ENCODE measurements around the gene TTC38.
A peak's percentile ranks its signal among the peaks of the same experiment; 100 is the strongest.
"Not testable (repeated sequence)": the region's sequence is repeated elsewhere in the genome, so short reads cannot be mapped to it uniquely, and the experiment has no call there.

TTC38 gene

DNA sequence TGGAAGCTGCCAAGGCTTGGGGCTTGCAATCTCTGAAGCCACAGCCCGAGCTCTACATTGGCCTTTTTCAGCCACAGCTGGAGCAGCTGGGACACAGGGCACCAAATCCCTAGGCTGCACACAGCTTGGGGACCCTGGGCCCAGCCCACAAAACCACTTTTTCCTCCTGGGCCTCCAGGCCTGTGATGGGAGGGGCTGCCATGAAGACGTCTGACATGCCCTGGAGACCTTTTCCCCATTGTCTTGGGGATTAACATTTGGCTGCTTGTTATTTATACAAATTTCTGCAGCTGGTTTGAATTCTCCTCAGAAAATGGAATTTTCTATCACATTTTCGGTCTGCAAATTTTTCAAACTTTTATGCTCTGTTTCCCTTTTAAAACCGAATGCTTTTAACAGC is 2.2 kb upstream of the TTC38 start:
- H3K27ac ChIP-seq (ENCODE audit: low read length); H3K4me3 ChIP-seq (ENCODE audit: low read depth in 1 of 2, low read length in 2 of 2); H3K27me3 ChIP-seq (ENCODE audit: low read depth, low read length); H3K36me3 ChIP-seq (ENCODE audit: control insufficient read depth in 1 of 2, insufficient read depth in 2 of 2, low read length in 2 of 2); H3K9me3 ChIP-seq (ENCODE audit: control insufficient read depth in 1 of 2, low read length in 2 of 2): not testable (repeated sequence)
- peaks cover 3 to 24% of the 10 kb centered on the region in 2 donors for H3K4me1 ChIP-seq (ENCODE audit: control insufficient read depth in 1 of 2, insufficient read depth in 2 of 2, low read length in 2 of 2)

DNA sequence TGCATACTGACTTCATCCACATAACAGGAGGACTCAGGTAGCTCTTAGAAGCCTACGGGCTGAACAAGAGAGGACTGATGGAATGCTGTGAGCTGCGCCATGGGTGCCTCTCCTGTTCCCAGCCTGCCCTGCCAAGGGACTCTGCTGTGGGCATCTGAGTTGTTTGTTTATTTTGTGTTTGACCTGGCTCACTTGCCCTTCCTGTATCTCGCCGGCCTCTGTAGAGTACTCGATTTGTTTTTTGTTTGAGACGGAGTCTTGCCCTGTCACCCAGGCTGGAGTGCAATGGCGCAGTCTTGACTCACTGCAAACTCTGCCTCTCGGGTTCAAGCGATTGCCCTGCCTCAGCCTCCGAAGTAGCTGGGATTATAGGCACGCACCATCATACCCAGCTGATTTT is 1.8 kb downstream of the TTC38 start:
- Histone ChIP-seq H3K27me3 (ENCODE audit: low read depth, low read length) (no peaks in the 10 kb centered on the region), H3K4me3 (ENCODE audit: low read depth in 1 of 2, low read length in 2 of 2) (peak overlapping the region in 1 of 2 donors; percentile 39), H3K36me3 (ENCODE audit: control insufficient read depth in 1 of 2, insufficient read depth in 2 of 2, low read length in 2 of 2) (peaks cover 18 to 28% of the 10 kb centered on the region in 2 donors), H3K9me3 (ENCODE audit: control insufficient read depth in 1 of 2, low read length in 2 of 2) (no peaks in the 10 kb centered on the region), H3K27ac (ENCODE audit: low read length) (no peak overlapping the region), H3K4me1 (ENCODE audit: control insufficient read depth in 1 of 2, insufficient read depth in 2 of 2, low read length in 2 of 2) (peaks cover 3 to 21% of the 10 kb centered on the region in 2 donors)

DNA sequence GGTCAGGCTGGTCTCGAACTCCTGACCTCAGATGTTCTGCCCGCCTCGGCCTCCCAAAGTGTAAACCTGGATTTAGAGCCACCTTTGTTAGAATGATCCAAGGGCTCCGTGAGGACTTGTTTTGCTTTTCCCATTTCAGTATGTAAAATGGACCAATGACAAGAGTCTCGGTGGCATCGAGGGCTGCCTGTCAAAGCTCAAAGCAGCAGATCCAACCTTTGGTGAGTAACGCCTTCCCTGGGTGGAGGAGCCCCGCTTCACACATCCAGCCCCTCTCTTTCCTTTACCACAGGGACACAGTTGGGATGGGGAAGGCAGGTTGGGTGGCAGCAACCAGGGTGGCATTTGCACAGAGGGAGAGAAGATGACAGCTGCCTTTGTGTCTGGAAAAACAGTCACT is 4.4 kb downstream of the TTC38 start:
- peaks cover 32 to 49% of the 10 kb centered on the region in 2 donors for H3K36me3 ChIP-seq (ENCODE audit: control insufficient read depth in 1 of 2, insufficient read depth in 2 of 2, low read length in 2 of 2)
- H3K4me1 ChIP-seq (ENCODE audit: control insufficient read depth in 1 of 2, insufficient read depth in 2 of 2, low read length in 2 of 2) = peaks cover 3 to 18% of the 10 kb centered on the region in 2 donors
- no peaks in the 10 kb centered on the region for H3K27me3 ChIP-seq (ENCODE audit: low read depth, low read length)
- no peak overlapping the region for H3K27ac ChIP-seq (ENCODE audit: low read length)
- H3K4me3 ChIP-seq (ENCODE audit: low read depth in 1 of 2, low read length in 2 of 2) = no peak overlapping the region
- no peaks in the 10 kb centered on the region for H3K9me3 ChIP-seq (ENCODE audit: control insufficient read depth in 1 of 2, low read length in 2 of 2)

DNA sequence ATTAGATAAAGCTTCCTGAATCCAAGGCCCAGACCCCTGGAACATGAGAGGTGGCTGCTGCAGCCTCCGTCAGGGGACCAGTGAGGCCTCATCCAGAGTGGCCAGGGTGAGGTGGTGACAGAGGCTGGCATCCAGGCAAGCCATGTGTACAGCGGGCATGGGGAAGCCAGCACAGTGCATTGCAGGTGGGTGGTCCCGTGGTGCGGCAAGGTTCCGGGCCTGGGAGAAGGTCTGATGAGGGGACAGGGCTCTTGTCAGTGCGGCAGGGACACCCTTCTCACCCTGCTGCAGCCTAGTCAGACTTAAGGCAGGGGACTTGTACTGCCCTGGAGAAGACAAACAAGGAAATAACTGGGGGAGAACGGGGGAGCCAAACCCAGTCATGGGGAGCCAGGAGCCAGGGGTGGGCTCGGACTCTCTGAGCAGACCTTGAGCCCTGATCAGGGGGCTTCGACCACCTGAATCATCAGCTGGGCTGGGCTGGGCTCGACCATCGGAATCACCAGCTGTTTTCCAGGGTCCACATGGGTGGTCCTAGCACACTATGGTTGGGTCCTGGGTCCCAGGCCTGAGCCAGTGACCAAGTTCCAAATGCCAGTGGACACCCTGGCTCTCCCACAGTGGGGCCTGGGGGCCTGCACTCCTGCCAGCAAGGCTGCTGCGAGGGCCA is 5.1 kb downstream of the TTC38 start:
- H3K4me1 ChIP-seq (ENCODE audit: control insufficient read depth in 1 of 2, insufficient read depth in 2 of 2, low read length in 2 of 2) = peaks cover 3 to 15% of the 10 kb centered on the region in 2 donors
- peaks cover 36 to 54% of the 10 kb centered on the region in 2 donors for H3K36me3 ChIP-seq (ENCODE audit: control insufficient read depth in 1 of 2, insufficient read depth in 2 of 2, low read length in 2 of 2)
- H3K27ac ChIP-seq (ENCODE audit: low read length) = no peak overlapping the region
- no peaks in the 10 kb centered on the region for H3K9me3 ChIP-seq (ENCODE audit: control insufficient read depth in 1 of 2, low read length in 2 of 2)
- H3K27me3 ChIP-seq (ENCODE audit: low read depth, low read length) = no peaks in the 10 kb centered on the region
- no peak overlapping the region for H3K4me3 ChIP-seq (ENCODE audit: low read depth in 1 of 2, low read length in 2 of 2)

DNA sequence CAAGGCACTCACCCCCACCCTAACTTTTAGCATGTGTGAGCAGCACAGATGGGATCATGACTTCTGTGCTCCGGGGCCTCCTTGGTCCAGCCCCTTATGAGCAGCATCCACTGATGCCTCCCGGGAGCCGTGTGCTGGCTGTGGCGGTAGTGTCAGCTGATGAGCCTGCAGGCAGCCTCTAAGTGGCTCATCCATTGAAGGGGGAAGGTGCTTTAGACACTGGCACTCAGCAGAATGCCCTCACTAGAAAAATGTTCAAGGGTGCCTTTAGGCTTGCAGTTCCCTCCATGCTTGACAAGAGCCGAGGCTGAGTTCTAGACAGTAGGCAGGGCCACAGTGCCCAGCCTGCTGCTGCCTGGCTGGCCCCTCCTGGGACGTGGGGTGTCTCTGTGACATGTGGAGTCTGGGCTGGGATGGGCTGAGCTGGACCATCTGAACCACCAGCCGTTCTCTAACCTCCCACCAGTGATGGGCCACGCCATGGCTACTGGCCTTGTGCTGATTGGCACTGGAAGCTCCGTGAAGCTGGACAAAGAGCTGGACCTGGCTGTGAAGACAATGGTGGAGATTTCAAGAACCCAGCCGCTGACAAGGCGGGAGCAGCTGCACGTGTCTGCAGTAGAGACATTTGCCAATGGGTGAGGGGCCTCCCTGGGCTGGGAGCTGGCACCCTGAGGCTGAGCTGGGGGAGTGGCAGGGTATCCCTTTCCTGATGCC is 5.8 kb downstream of the TTC38 start:
- no peaks in the 10 kb centered on the region for H3K9me3 ChIP-seq (ENCODE audit: control insufficient read depth in 1 of 2, low read length in 2 of 2)
- no peak overlapping the region for H3K4me3 ChIP-seq (ENCODE audit: low read depth in 1 of 2, low read length in 2 of 2)
- H3K27ac ChIP-seq (ENCODE audit: low read length) = no peak overlapping the region
- no peaks in the 10 kb centered on the region for H3K27me3 ChIP-seq (ENCODE audit: low read depth, low read length)
- H3K4me1 ChIP-seq (ENCODE audit: control insufficient read depth in 1 of 2, insufficient read depth in 2 of 2, low read length in 2 of 2) = peaks cover 3 to 10% of the 10 kb centered on the region in 2 donors
- peaks cover 43 to 61% of the 10 kb centered on the region in 2 donors for H3K36me3 ChIP-seq (ENCODE audit: control insufficient read depth in 1 of 2, insufficient read depth in 2 of 2, low read length in 2 of 2)

DNA sequence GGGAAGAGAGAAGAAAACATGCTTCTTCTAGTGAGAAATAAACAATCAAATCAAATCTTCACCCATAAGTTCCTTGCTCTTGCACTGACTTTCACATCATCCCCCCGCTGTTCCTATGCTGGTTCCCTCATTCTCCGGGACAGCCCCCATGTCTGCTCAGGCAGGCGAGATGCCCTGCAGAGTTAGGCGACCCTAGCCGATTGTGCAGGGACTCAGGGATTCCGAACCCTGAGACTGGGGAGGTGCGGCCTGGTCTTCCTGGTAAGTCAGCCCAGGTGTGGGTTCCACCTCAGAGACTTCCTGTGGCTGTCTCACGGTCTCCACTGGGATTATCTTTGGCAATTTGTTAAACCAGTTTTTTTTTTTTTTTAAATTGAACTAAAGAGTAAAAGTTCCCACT is 6.6 kb downstream of the TTC38 start:
- Histone ChIP-seq H3K4me3 (ENCODE audit: low read depth in 1 of 2, low read length in 2 of 2) (no peak overlapping the region), H3K27me3 (ENCODE audit: low read depth, low read length) (no peaks in the 10 kb centered on the region), H3K9me3 (ENCODE audit: control insufficient read depth in 1 of 2, low read length in 2 of 2) (no peaks in the 10 kb centered on the region), H3K36me3 (ENCODE audit: control insufficient read depth in 1 of 2, insufficient read depth in 2 of 2, low read length in 2 of 2) (peaks cover 51 to 69% of the 10 kb centered on the region in 2 donors), H3K4me1 (ENCODE audit: control insufficient read depth in 1 of 2, insufficient read depth in 2 of 2, low read length in 2 of 2) (peaks cover under 1 to 3% of the 10 kb centered on the region in 2 donors), H3K27ac (ENCODE audit: low read length) (no peak overlapping the region)

DNA sequence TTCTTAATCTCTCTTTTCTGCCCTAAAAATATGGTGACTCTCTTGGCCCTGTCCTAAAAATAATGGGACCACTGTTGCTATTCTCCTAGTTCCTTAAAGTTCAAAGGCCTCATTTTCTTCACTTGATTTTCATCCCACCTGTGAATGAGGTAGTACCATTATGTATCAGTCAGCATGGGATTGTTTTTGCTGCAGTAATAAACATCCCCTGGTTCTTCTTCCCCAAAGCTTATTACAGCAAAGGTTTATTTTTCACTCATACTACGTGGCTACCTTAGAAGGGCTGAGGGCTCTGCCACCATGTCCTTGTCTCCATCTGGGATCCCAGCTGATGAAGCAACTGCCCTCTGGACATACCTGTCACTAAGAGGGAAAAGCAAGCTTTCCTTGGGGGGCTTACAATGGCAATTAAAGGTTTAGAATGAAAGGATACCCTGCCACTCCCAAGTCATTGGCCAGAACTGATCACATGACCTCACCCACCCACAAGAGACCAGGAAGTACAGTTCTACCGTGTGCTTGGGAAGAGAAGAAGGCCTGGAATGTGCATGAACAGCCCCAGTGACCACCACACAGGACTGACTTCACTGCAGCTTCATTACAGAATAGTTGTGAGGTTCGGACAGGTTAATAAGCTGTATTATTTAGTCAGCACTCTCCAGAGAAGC is 7.8 kb downstream of the TTC38 start:
- no peaks in the 10 kb centered on the region for H3K9me3 ChIP-seq (ENCODE audit: control insufficient read depth in 1 of 2, low read length in 2 of 2)
- H3K36me3 ChIP-seq (ENCODE audit: control insufficient read depth in 1 of 2, insufficient read depth in 2 of 2, low read length in 2 of 2) = peaks cover 62 to 81% of the 10 kb centered on the region in 2 donors
- no peaks in the 10 kb centered on the region for H3K4me1 ChIP-seq (ENCODE audit: control insufficient read depth in 1 of 2, insufficient read depth in 2 of 2, low read length in 2 of 2)
- H3K4me3 ChIP-seq (ENCODE audit: low read depth in 1 of 2, low read length in 2 of 2) = no peak overlapping the region
- H3K27me3 ChIP-seq (ENCODE audit: low read depth, low read length) = no peaks in the 10 kb centered on the region
- H3K27ac ChIP-seq (ENCODE audit: low read length) = no peak overlapping the region

DNA sequence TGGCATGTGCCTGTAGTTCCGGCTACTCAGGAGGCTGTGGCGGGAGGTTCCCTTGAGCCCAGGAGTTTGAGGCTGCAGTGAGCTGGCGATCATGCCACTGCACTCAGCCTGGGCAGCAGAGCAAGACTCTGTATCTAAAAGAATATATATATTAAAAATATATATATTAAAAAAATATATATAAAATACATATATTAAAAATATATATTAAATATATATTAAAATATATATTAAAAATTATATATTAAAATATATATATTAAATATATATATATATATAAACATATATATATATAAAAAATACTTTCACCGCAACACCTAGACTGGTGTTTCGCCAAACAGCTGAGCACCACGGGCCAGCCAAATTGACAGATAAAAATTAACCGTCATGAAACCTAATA is 8.8 kb downstream of the TTC38 start:
- Histone ChIP-seq H3K4me3 (ENCODE audit: low read depth in 1 of 2, low read length in 2 of 2) (no peak overlapping the region), H3K4me1 (ENCODE audit: control insufficient read depth in 1 of 2, insufficient read depth in 2 of 2, low read length in 2 of 2) (no peaks in the 10 kb centered on the region), H3K9me3 (ENCODE audit: control insufficient read depth in 1 of 2, low read length in 2 of 2) (no peaks in the 10 kb centered on the region), H3K36me3 (ENCODE audit: control insufficient read depth in 1 of 2, insufficient read depth in 2 of 2, low read length in 2 of 2) (peaks cover 69 to 90% of the 10 kb centered on the region in 2 donors), H3K27ac (ENCODE audit: low read length) (no peak overlapping the region), H3K27me3 (ENCODE audit: low read depth, low read length) (no peaks in the 10 kb centered on the region)

DNA sequence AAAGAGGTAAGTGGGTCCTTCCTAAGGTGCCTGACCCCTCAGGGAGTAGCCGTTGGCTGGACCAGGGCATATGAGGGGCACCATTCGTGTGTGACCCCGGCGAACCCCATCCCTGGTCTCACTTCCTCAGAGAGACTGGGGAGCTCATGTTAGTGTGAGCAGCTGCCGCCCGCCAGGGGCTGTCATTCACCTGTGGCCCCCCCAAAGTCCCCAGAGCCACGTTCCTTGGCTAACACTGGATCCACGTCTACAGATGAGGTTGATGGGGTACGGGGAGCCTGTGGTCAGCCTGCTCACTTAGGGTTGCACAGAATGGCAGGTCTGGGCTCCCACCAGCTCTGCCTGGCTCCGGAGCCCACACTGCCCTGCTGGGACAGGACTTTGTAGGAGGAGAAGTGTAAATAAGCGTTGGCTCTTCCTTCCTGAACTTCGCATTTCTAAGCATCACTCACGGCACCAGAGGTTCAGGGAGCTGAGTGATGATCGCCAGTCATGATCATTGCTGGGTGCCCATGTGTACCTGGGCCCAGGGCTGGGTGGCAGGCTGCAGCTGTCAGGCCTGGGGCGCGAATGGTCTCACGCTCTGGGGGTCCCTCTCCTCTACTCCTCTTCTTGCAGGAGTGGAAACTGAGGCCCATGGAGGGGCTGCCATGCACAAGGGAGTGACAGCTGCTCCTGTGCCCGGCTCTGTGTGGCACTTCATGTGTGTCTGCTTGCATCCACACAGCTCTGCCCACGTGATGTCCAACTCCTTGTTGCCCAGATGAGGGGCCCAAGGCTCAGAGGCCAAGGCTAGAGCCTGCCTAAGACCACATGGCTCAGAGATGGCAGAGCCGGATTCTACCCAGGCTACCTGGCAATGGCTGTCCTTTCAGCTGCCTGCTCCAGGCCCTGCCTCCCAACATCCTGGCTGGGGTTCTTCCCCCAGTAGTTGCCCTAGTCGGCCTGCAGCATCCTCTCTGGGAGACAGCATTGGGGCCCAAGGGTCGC is 11.1 kb downstream of the TTC38 start:
- H3K4me3 ChIP-seq (ENCODE audit: low read depth in 1 of 2, low read length in 2 of 2) = no peak overlapping the region
- peaks cover 67 to 90% of the 10 kb centered on the region in 2 donors for H3K36me3 ChIP-seq (ENCODE audit: control insufficient read depth in 1 of 2, insufficient read depth in 2 of 2, low read length in 2 of 2)
- H3K27me3 ChIP-seq (ENCODE audit: low read depth, low read length) = no peaks in the 10 kb centered on the region
- no peaks in the 10 kb centered on the region for H3K9me3 ChIP-seq (ENCODE audit: control insufficient read depth in 1 of 2, low read length in 2 of 2)
- H3K4me1 ChIP-seq (ENCODE audit: control insufficient read depth in 1 of 2, insufficient read depth in 2 of 2, low read length in 2 of 2) = no peaks in the 10 kb centered on the region
- no peak overlapping the region for H3K27ac ChIP-seq (ENCODE audit: low read length)

DNA sequence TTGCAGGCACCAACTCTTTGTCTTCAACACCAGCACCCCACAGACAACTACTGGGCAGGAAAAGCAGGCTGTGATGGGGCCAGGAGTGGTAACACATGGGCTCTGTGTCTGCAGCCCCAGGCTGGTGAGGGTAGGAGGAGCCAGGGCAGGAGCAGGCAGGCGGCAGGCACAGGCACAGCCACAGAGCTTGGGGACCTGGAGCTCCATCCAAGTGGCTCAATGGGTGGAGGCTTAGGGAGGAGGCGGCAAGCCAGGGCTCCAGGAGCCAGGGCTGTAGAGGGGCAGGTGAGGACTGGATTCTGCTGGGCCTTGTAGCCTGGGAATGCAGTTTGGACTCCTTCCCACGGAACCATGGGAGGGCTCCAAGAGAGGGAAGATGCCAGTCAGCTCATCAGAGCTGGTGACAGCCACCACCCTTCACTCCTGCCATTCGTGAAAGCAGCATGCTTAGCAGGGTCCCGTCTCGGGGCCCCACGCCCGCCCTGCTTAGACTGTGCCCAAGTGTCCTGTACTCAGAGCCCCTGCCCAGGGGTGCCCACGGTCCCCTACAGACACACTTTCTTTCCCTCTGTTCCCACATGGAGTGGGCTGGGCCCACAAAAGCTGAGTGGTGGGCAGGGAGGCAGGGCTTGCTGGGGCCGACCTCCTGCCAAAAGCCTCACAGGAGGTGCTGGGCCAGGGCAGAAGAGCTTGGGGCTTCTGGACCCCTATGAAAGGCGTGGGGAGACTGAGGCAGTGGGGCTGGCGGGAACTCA is 12.4 kb downstream of the TTC38 start:
- Histone ChIP-seq H3K4me1 (ENCODE audit: control insufficient read depth in 1 of 2, insufficient read depth in 2 of 2, low read length in 2 of 2) (no peaks in the 10 kb centered on the region), H3K27ac (ENCODE audit: low read length) (no peak overlapping the region), H3K36me3 (ENCODE audit: control insufficient read depth in 1 of 2, insufficient read depth in 2 of 2, low read length in 2 of 2) (peaks cover 71 to 90% of the 10 kb centered on the region in 2 donors), H3K27me3 (ENCODE audit: low read depth, low read length) (no peaks in the 10 kb centered on the region), H3K9me3 (ENCODE audit: control insufficient read depth in 1 of 2, low read length in 2 of 2) (no peaks in the 10 kb centered on the region), H3K4me3 (ENCODE audit: low read depth in 1 of 2, low read length in 2 of 2) (no peak overlapping the region)

Measured in muscle layer of duodenum (tissue), 2 donors.